HG02588 (cell line): ENCODE data around the gene C15orf62.

Experiments
- ATAC-seq: cut with Tn5 transposase; IDR thresholded peaks from one replicate; pipeline ENCODE4 v1.9.1; 2021; ENCODE audit warnings: mild to moderate bottlenecking, moderate library complexity; ENCODE audit not compliant: unreplicated experiment

Gene C15orf62

DNA sequence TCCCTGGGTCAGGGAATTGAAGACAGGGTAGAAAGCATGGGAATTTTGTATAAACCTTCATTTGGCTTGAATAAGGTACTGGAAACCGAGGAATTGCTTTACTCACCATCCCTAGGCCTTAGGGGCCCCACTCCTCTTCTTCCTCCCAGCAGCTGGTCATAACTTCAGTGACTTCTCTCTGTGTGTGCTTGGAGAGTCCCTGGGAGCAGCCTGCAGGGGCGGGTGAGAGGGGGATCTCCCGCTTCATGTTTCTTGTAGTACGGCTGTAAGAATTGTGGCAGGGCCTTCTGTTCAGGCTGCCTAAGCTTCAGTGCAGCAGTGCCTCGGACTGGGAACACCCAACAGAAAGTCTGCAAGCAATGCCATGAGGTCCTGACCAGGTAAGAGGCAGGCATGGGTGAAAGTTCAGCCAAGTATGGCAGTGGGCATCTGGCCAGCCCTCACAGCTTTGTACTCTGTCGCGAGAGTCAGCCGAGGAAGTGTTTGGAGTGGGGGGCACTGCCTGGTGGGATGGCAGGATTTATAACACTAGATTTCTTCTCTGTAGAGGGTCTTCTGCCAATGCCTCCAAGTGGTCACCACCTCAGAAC is 39.2 kb downstream of the C15orf62 start:
- no peak for ATAC-seq

- no peak for ATAC-seq
Observed at GRCh38 chr15:40812721-40813425, 43.1 kb downstream of the C15orf62 start.

GRCh38 chr15:40815042-40815698 is 45.4 kb downstream of the C15orf62 start:
- ATAC-seq = no peak

DNA sequence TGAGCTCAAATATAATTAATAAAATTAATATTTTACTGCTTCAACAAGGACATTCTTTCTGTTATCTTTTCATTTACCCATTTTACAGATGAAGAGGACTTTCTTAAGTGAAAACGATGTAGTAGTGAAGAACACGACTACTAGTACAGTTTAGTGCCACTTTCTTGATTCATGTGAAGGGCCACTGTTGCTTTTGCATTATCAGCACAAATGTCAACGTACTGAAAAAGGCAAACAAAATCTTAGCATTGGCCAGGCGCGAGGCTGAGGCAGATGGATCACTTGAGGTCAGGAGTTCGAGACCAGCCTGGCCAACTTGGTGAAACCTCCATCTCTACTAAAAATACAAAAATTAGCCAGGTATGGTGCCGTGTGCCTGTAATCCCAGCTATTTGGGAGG is 49.3 kb downstream of the C15orf62 start:
- ATAC-seq = no peak

DNA sequence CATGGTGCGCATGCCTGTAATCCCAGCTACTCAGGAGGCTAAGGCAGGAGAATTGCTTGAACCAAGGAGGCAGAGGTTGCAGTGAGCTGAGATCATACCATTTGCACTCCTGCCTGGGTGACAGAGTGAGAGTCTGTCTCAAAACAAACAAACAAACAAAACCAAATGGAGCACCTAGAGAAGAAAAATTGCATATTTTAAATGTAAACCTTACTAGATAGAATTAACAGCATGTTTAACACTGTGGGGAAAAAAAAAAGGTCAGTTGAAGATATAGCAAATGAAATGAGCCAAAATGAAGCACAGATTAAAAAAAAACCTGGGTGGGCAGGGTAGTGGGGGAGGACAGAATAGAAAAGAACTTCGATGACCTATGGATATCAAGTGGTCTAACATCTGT is 51.4 kb downstream of the C15orf62 start:
- ATAC-seq = no peak
